Natural killer cell (primary cell): ENCODE data around the gene TPBGL. TPM values are rescaled to one million over a fixed set of nuclear protein-coding genes. Genes with fewer than 3 reads are reported as not detected.

Source experiments
- ATAC-seq, 3 donors: fragments of 150-1000 bp in 2 of 3; fragments of 200-7000 bp in 1 of 3; cut with Tn5 transposase; 1 replicate in 1 of 3; 2 replicates in 2 of 3; pipeline ENCODE4 v1.10.0; 2021; ENCODE audit warnings: mild to moderate bottlenecking in 2 of 3, moderate library complexity in 2 of 3
- DNase-seq, 2 donors: peaks; one replicate each; pipeline versions ENCODE4 v3.0.0 to v3.0.0-alpha.2; 2013 to 2021; ENCODE audit warnings: mixed read lengths in 1 of 2
- H3K27ac ChIP-seq: one replicate; pipeline ENCODE4 v1.5.1; 2013; ENCODE audit warnings: mild to moderate bottlenecking, low read length
- H3K27me3 ChIP-seq: one replicate; pipeline ENCODE4 v1.6.1; 2013; ENCODE audit warnings: low read length; ENCODE audit not compliant: control insufficient read depth, insufficient read depth
- H3K36me3 ChIP-seq: one replicate; pipeline ENCODE4 v1.6.1; 2013; ENCODE audit warnings: low read length; ENCODE audit not compliant: control insufficient read depth, insufficient read depth
- H3K4me1 ChIP-seq: one replicate; pipeline ENCODE4 v1.6.1; 2013; ENCODE audit warnings: low read length; ENCODE audit not compliant: control insufficient read depth, insufficient read depth
- H3K4me3 ChIP-seq: one replicate; pipeline ENCODE4 v1.5.1; 2013; ENCODE audit warnings: low read length
- H3K9me3 ChIP-seq: one replicate; pipeline ENCODE4 v1.6.1; 2013; ENCODE audit warnings: low read length; ENCODE audit not compliant: control insufficient read depth, insufficient read depth
- H3K27ac Mint-ChIP-seq, 2 donors: one replicate each; pipeline ENCODE4 v1.8.0; 2022; ENCODE audit warnings: mild to moderate bottlenecking in 2 of 2, mixed read lengths in 2 of 2, moderate library complexity in 1 of 2
- H3K27me3 Mint-ChIP-seq, 2 donors: one replicate each; pipeline ENCODE4 v1.8.0; 2022; ENCODE audit warnings: low read depth in 2 of 2, mixed read lengths in 2 of 2
- H3K36me3 Mint-ChIP-seq: one replicate; pipeline ENCODE4 v1.8.0; 2022; ENCODE audit warnings: mixed read lengths
- H3K4me1 Mint-ChIP-seq, 2 donors: one replicate each; pipeline ENCODE4 v1.8.0; 2022; ENCODE audit warnings: mixed read lengths in 2 of 2
- H3K4me3 Mint-ChIP-seq: one replicate; pipeline ENCODE4 v1.8.0; 2022; ENCODE audit warnings: mild to moderate bottlenecking, moderate library complexity, mixed read lengths
- H3K9me3 Mint-ChIP-seq, 2 donors: one replicate each; pipeline ENCODE4 v1.8.0; 2022; ENCODE audit warnings: mixed read lengths in 2 of 2
- CTCF ChIP-seq: fragments of 200-600 bp; IDR thresholded peaks from one replicate; pipeline ENCODE4 v1.8.0; 2022; ENCODE audit warnings: antibody characterized with exemption
- WGBS: methylation state at CpG from one replicate; pipeline ENCODE4 v1.1.7; 2013; ENCODE audit warnings: missing lambda C conversion rate; ENCODE audit not compliant: insufficient coverage; 5-methylcytosine and 5-hydroxymethylcytosine counted together
- intact Hi-C: fragments of 100-400 bp; cut with micrococcal nuclease; formaldehyde crosslinking; loops from one replicate; pipeline ENCODE4 v1.14.2; 2022
- total RNA-seq, 4 donors: library from RNA; stranded (reverse); fragments of 120-200 nt in 1 of 4; gene quantifications; one replicate each; pipeline versions ENCODE4 v1.2.3 to v1.2.4, GENCODE V29; 2013 to 2022

The TPBGL gene
- total RNA-seq, 3 donors from 2014 or later (not counting 1 experiment from before 2014, with no cell fraction given): 0.34 to 0.75 (median 0.45) TPM

GRCh38 chr11:75203138-75203537 lies 37.4 kb upstream of the TPBGL start:
- no peaks in the 10 kb centered on the region for H3K27me3 ChIP-seq
- intact Hi-C loops: no loop called here
- Mint-ChIP-seq H3K36me3 (no peaks in the 10 kb centered on the region), H3K4me3 (no peak overlapping the region), H3K27me3 (peaks cover 0 to 6% of the 10 kb centered on the region in 2 donors), H3K27ac (no peak overlapping the region), H3K4me1 (no peaks in the 10 kb centered on the region), H3K9me3 (no peaks in the 10 kb centered on the region)
- H3K9me3 ChIP-seq: no peaks in the 10 kb centered on the region
- H3K27ac ChIP-seq: no peak overlapping the region
- no peak overlapping the region for H3K4me3 ChIP-seq
- no peaks in the 10 kb centered on the region for H3K4me1 ChIP-seq
- ATAC-seq (no peak), DNase-seq (no peak)
- no peaks in the 10 kb centered on the region for H3K36me3 ChIP-seq
- 87% methylated on average over 13 of the region's 13 CpGs for WGBS
- no peak for TF ChIP-seq CTCF

- Histone ChIP-seq H3K4me3 (no peak overlapping the region), H3K27ac (no peak overlapping the region), H3K27me3 (no peaks in the 10 kb centered on the region), H3K4me1 (no peaks in the 10 kb centered on the region), H3K9me3 (no peaks in the 10 kb centered on the region), H3K36me3 (no peaks in the 10 kb centered on the region)
- intact Hi-C loops: no loop called here
- H3K27ac Mint-ChIP-seq: no peak overlapping the region
- TF ChIP-seq CTCF: no peak
- ATAC-seq (no peak), DNase-seq (no peak)
- 91% methylated on average over 2 of the region's 2 CpGs for WGBS
- peaks cover 0 to 6% of the 10 kb centered on the region in 2 donors for H3K27me3 Mint-ChIP-seq
- H3K4me1 Mint-ChIP-seq: no peaks in the 10 kb centered on the region
- H3K36me3 Mint-ChIP-seq: no peaks in the 10 kb centered on the region
- H3K4me3 Mint-ChIP-seq: no peak overlapping the region
- no peaks in the 10 kb centered on the region for H3K9me3 Mint-ChIP-seq
These were observed 36.9 kb upstream of the TPBGL start for GRCh38 chr11:75203641-75204011.

GRCh38 chr11:75204012-75204674 lies 36.4 kb upstream of the TPBGL start:
- intact Hi-C loops: no loop called here

More at GRCh38 chr11:75204012-75204674, 36.4 kb upstream of the TPBGL start:
- Mint-ChIP-seq H3K9me3 (no peaks in the 10 kb centered on the region), H3K4me1 (no peaks in the 10 kb centered on the region), H3K36me3 (no peaks in the 10 kb centered on the region), H3K27me3 (peaks cover 0 to 6% of the 10 kb centered on the region in 2 donors), H3K4me3 (no peak overlapping the region), H3K27ac (no peak overlapping the region)
- Histone ChIP-seq H3K4me3 (no peak overlapping the region), H3K4me1 (no peaks in the 10 kb centered on the region), H3K9me3 (no peaks in the 10 kb centered on the region), H3K27me3 (no peaks in the 10 kb centered on the region), H3K36me3 (no peaks in the 10 kb centered on the region), H3K27ac (no peak overlapping the region)
- WGBS: 86% methylated on average over 10 of the region's 10 CpGs
- no peak for TF ChIP-seq CTCF
- ATAC-seq: no peak
- no peak for DNase-seq
